ENCODE data around the gene INO80. TPM values are rescaled to one million over a fixed set of nuclear protein-coding genes. Genes with fewer than 3 reads are reported as not detected.

The INO80 gene
- total and polyA plus RNA-seq, 2 donors (not counting 1 experiment from before 2014, with no cell fraction given) = 5.7 to 34.0 TPM

DNA sequence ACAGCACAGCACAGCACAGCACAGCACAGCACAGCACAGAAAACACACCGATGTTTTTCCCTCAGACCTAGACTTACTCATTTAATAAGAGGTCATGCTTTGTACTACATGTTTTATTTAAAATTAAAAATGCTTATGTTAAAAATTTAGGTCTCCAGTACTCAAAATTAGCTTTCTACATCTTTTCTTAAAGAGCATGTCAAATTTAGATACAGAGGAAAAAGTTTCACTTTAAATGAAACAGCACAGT, 84.1 kb downstream of the INO80 start:
- no peak for DNase-seq (ENCODE audit: low read depth in 2 of 2)
- Histone ChIP-seq H3K4me2 (ENCODE audit: extremely low read depth, insufficient read depth, low read length) (no peak overlapping the region), H3K79me2 (ENCODE audit: control insufficient read depth, insufficient read depth, low read length) (no peaks in the 10 kb centered on the region), H3K4me3 (replicated peaks in 1 of 4; ENCODE audit: control extremely low read depth in 1 of 4, insufficient read depth in 1 of 4, low read depth in 3 of 4, low read length in 4 of 4) (no peak overlapping the region), H3K27ac (ENCODE audit: insufficient read depth, low read length) (no peak overlapping the region), H3K9me3 (ENCODE audit: control insufficient read depth, insufficient read depth, low read depth, low read length) (no peaks in the 10 kb centered on the region), H3K4me1 (ENCODE audit: control insufficient read depth, extremely low read depth, insufficient read depth, low read length) (no peaks in the 10 kb centered on the region), H2AFZ (ENCODE audit: low read length) (no peak overlapping the region), H3K36me3 (ENCODE audit: control insufficient read depth, insufficient read depth, low read length) (no peaks in the 10 kb centered on the region), H4K20me1 (ENCODE audit: control insufficient read depth, extremely low read depth, insufficient read depth, low read length) (no peaks in the 10 kb centered on the region), H3K9ac (ENCODE audit: insufficient read depth, low read length) (no peak overlapping the region), H3K27me3 (ENCODE audit: control insufficient read depth, insufficient read depth, low read length) (no peaks in the 10 kb centered on the region)
- TF ChIP-seq EZH2 (IDR thresholded peaks at IDR 0.05; ENCODE audit: low read length, missing control alignments) (no peak), CTCF (conservative IDR thresholded peaks at IDR 0.05 in 1 of 2, IDR thresholded peaks at IDR 0.05 in 1 of 2; ENCODE audit: low read depth in 1 of 2, low read length in 2 of 2) (no peak)

DNA sequence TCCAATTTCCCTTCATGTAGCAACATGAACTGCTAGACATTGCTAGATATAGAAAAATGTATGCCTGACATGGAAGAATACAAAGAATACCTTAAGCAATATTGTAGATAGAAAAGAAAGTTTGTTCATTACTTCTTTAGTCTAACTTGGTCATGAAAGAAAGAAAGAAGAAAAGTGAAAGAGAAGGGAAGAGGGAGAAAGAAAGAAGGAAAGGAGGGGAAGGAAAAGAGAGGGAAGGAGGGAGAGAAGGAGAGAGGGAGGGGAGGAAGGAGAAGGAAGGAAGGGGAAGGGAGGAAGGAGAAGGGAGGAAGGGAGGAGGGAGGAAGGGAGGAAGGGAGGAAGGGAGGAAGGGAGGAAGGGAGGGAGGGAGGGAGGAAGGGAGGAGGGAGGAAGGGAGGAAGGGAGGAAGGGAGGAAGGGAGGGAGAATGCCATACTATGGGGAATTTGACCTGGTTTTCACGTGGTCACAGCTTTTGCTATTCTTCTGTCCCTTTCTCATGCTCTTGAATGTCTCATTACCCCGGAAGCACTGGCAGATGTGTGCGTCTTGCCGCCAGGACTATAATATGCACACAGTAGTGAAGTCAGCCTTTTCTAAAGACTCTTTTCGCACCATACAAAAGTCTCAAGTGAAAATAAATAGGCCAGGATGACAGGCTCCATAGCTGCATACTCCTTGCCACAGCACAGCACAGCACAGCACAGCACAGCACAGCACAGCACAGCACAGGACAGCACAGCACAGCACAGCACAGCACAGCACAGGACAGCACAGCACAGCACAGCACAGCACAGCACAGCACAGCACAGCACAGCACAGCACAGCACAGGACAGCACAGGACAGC, 84.6 kb downstream of the INO80 start:
- Histone ChIP-seq H4K20me1 (ENCODE audit: control insufficient read depth, extremely low read depth, insufficient read depth, low read length) (no peaks in the 10 kb centered on the region), H3K4me2 (ENCODE audit: extremely low read depth, insufficient read depth, low read length) (no peak overlapping the region), H3K36me3 (ENCODE audit: control insufficient read depth, insufficient read depth, low read length) (no peaks in the 10 kb centered on the region), H2AFZ (ENCODE audit: low read length) (no peak overlapping the region), H3K9ac (ENCODE audit: insufficient read depth, low read length) (no peak overlapping the region), H3K27ac (ENCODE audit: insufficient read depth, low read length) (no peak overlapping the region), H3K4me1 (ENCODE audit: control insufficient read depth, extremely low read depth, insufficient read depth, low read length) (no peaks in the 10 kb centered on the region), H3K9me3 (ENCODE audit: control insufficient read depth, insufficient read depth, low read depth, low read length) (no peaks in the 10 kb centered on the region), H3K79me2 (ENCODE audit: control insufficient read depth, insufficient read depth, low read length) (no peaks in the 10 kb centered on the region), H3K27me3 (ENCODE audit: control insufficient read depth, insufficient read depth, low read length) (no peaks in the 10 kb centered on the region), H3K4me3 (replicated peaks in 1 of 4; ENCODE audit: control extremely low read depth in 1 of 4, insufficient read depth in 1 of 4, low read depth in 3 of 4, low read length in 4 of 4) (no peak overlapping the region)
- DNase-seq (ENCODE audit: low read depth in 2 of 2) = no peak
- TF ChIP-seq EZH2 (IDR thresholded peaks at IDR 0.05; ENCODE audit: low read length, missing control alignments) (no peak), CTCF (conservative IDR thresholded peaks at IDR 0.05 in 1 of 2, IDR thresholded peaks at IDR 0.05 in 1 of 2; ENCODE audit: low read depth in 1 of 2, low read length in 2 of 2) (no peak)

DNA sequence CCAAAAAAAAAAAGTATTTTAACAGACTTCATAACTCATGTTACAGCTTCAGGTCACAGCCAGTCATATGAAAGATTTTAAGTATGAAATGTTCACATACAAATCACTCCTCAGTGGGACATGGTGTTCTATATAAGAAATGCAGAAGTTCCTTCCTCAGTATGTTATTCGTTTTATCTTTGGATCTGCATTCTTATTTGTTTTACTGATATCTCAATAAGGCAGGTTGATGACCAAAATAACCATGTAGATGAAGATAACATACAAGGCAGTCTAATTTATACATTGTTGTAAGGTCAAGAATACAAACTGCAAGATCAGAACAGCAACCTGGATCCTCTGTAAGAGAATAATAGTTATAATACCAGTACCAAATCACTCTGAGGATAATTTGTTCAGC, 87.2 kb downstream of the INO80 start:
- no peak overlapping the region for H3K9ac ChIP-seq (ENCODE audit: insufficient read depth, low read length)
- H3K4me2 ChIP-seq (ENCODE audit: extremely low read depth, insufficient read depth, low read length) = no peak overlapping the region
- no peak overlapping the region for H3K4me3 ChIP-seq (replicated peaks in 1 of 4; ENCODE audit: control extremely low read depth in 1 of 4, insufficient read depth in 1 of 4, low read depth in 3 of 4, low read length in 4 of 4)
- H3K79me2 ChIP-seq (ENCODE audit: control insufficient read depth, insufficient read depth, low read length) = no peaks in the 10 kb centered on the region
- H4K20me1 ChIP-seq (ENCODE audit: control insufficient read depth, extremely low read depth, insufficient read depth, low read length) = no peaks in the 10 kb centered on the region
- H3K9me3 ChIP-seq (ENCODE audit: control insufficient read depth, insufficient read depth, low read depth, low read length) = no peaks in the 10 kb centered on the region
- H3K27ac ChIP-seq (ENCODE audit: insufficient read depth, low read length) = no peak overlapping the region
- no peak for DNase-seq (ENCODE audit: low read depth in 2 of 2)
- H2AFZ ChIP-seq (ENCODE audit: low read length) = no peak overlapping the region
- H3K27me3 ChIP-seq (ENCODE audit: control insufficient read depth, insufficient read depth, low read length) = no peaks in the 10 kb centered on the region
- TF ChIP-seq EZH2 (IDR thresholded peaks at IDR 0.05; ENCODE audit: low read length, missing control alignments) (no peak), CTCF (conservative IDR thresholded peaks at IDR 0.05 in 1 of 2, IDR thresholded peaks at IDR 0.05 in 1 of 2; ENCODE audit: low read depth in 1 of 2, low read length in 2 of 2) (no peak)
- peaks cover 11% of the 10 kb centered on the region for H3K4me1 ChIP-seq (ENCODE audit: control insufficient read depth, extremely low read depth, insufficient read depth, low read length)
- no peaks in the 10 kb centered on the region for H3K36me3 ChIP-seq (ENCODE audit: control insufficient read depth, insufficient read depth, low read length)

All from fibroblast of lung (primary cell).